ENCODE measurements around the gene CD58.

Gene CD58

DNA sequence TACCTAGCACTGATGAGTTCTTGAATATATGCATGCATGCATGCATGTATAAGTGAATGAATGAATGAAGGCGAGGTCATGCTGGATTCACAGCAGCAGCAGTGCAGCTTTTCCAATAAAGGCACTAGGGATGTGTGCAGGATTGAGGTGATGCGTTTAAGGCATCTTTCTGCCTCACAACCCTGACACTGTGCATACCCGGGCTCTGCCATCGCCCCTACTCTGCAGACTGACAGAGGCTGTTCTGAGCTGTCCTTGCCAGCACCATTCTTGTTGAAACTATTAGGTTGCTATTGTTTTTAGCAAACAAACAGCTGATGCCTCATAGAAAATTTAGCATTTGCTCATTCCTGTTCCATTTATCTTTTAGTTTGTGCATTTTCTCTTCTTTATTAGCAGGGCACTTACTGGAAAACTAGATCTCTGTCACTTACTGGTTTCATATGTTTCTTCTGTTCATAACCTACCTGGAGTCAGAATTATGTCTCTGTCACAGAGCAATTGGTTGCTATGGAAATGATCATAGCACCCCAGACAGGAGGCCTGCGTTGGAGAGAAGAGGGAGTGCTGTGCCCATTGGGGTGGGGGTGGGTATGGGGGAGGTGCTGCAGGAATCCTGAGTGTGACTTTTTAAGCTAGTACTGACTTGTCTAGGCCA lies 79.0 kb downstream of the CD58 start:
- DNase-seq: no peak

GRCh38 chr1:116490588-116490987 lies 80.2 kb downstream of the CD58 start:
- no peak for DNase-seq

DNA sequence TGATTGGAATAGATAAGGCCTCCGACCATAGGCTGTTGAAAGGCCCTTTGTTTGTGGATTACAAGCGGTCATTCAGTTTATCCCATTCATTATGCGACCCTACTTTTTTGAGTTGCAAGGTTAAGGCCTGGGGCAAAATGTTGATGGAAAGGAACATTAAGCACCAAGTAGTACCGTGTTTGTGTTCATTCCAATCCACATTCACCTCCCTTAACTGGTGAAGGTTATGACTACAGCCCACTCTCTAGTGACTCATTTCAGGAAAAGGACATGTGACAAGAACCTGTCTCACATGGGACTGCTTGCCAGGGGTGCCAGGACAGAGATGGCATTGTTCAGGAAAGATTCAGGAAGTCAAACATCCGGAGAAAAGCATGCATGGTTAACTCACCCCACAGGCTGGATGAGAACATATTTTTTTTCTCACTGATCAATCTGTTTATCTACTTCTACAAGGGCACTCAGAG lies 81.6 kb downstream of the CD58 start:
- DNase-seq: no peak

DNA sequence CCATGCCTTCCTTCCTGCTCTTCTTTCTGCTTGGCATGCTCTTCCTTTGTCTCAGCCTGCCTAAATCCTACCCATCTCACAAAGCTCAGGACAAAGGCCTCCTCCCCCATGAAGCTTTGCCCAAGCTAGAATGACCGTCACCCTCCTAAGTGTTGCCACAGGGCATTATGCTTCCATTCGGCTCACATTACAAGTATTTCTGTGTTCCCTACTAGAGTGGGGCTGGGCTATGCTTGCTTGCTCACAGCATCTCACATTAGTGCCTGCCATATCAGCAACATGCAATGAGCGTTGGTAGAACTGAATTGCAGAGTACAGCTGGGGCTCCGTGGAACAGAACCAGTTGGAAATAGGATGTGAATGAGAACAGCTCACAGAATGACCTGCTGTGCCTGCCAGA lies 82.8 kb downstream of the CD58 start:
- no peak for DNase-seq

DNA sequence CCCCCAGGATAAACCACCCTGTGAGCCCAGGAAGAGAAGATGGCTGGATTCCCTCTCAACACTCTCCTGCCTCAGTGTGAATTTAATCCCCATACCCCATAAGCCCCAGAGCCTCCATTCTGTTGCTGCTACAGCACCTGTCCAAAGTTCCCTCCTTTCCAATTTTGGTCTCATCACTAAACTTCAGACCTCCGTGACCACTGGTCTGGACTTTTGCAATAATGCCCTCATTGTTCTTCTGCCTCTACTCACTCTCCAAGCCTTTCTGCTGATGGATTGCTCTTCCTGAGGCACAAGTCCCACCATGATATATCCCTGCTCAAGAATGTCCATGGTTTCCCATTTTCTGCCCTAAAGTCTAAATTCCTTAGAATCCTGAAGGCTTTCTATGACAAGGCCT lies 83.2 kb downstream of the CD58 start:
- no peak for DNase-seq

DNA sequence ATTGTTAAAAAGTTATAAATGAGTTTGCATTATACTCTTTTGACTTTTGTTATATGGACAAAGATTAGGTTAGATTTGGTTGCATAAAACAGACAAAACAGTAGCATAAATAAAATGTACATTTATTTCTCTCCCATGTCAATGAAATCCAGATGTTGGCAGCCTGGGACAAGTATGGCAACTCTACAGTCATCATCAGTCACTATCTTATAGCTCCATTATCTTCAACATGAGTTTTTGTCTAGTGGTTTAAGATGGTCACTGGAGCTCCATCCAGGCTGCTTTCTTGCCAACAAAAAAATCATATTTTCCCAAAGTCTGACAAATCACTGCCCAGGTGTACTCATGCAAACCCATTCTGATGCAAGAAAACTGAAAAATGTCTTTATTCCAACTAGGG lies 83.8 kb downstream of the CD58 start:
- DNase-seq: no peak

- no peak for DNase-seq
These were observed 84.4 kb downstream of the CD58 start for GRCh38 chr1:116486424-116486823.

- no peak for DNase-seq
These were observed 84.8 kb downstream of the CD58 start for GRCh38 chr1:116485976-116486375.

- DNase-seq: peak; percentile 77
These were observed 85.6 kb downstream of the CD58 start for GRCh38 chr1:116485071-116485735.

GRCh38 chr1:116483481-116484309 lies 87.1 kb downstream of the CD58 start:
- no peak for DNase-seq

DNA sequence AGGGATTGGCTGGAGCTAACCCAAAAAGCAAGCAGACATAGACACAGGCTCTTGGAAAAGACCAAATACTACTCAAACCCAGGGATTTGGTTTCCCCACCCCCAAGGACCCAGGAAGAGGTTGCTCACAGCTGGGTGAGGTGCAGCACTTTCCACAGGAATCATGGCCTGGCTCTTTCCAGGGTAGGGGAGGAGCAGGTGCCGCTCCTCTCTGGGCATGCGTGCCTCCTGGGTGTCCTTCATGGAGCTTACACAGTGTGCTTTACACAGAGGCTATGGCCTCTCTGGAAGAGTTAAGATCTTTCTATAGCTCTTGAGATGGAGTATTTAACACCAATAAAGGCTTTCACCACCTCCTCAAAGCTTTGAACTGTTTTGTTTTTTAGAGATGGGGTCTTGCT lies 88.3 kb downstream of the CD58 start:
- DNase-seq: no peak

- DNase-seq: no peak
These were observed 88.9 kb downstream of the CD58 start for GRCh38 chr1:116481934-116482333.

GRCh38 chr1:116478621-116479020 lies 92.2 kb downstream of the CD58 start:
- no peak for DNase-seq

GRCh38 chr1:116477429-116477828 lies 93.4 kb downstream of the CD58 start:
- no peak for DNase-seq

DNA sequence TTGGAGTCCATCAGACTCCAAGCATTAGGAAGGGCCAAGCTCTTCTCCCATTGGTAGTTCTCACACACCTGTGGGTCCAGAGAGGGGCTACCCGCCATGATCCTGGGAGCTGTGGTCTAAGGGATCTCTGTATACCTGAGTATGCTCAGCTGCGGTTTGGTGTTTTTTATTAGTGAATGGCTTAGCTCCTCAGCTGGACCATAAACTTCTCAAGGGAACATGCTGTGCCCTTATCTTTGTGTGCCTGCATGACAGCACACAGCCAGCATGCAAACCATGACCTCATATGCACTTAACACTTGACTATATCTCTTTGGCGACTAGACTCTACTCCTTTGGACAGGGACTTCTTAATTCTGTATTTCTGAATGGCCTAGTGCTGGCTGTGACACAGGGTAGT lies 94.5 kb downstream of the CD58 start:
- DNase-seq: no peak

GRCh38 chr1:116475850-116476218 lies 95.0 kb downstream of the CD58 start:
- no peak for DNase-seq

DNA sequence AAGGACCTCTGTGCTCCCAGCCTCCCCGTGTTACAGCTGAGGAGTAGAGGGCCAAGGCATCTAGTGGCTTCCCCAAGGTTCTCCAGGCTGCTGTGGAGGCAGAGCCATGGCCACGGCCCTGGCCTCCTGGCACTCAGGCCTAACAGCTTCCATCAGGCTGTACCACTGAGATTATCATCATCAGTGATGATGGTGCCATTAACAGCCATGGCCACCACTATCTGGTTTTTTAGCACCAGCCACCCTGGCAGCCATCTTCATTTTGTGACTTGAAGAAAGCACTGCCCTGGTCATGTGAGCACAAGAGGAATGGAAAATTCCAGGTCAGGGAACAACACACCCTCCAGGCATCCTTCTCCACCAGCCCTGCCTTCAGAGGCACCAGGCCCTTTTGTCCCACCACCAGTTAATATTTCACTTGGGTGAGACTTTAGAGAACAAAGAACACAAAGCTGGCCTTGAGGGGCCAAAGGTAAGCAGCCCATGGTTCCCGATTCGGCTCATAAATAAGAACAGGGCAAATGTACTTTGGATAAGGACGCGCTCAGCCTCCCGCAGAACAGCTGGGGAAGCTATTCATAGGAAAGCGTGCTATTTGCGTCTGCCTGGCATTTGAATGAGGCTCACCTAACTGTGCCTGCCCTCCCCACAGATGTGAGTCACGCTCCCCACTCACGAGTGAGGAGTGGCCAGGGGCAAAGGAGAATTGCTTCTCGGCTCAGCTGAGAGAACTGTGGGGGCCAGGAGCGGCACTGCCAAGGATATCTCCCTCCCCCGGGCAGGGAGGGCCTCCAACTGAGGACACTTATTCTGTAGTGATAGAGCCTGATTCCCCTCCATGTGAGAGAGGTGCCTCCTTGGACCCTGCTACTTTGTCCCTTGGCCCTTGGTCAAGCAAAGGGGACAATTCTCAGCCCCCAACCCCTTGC lies 95.6 kb downstream of the CD58 start:
- DNase-seq: no peak

DNA sequence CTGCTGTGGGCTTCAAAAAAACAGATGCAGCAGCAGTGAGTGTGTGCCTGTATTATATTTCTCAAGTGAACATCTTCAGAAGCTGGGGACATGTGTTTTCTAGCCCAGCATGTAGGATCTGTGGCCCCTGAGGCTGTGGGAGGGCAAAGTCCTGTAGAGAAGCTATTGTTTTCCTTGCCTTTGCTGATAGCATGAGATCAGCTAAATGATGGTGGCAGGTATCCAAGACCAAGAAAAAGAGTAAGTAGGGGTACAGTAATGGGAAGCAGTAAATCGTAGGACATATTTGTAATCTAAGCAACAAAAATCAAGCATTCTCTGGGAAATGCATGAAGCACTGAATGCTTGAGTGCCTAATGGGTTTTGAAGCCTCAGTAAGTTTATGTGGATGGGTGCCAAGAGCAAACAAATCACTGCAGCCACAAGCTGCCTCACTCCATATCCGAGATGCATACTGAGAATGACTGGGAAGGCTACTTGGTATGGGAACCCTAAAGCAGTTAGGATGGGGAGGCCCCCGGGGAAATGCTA lies 98.3 kb downstream of the CD58 start:
- no peak for DNase-seq

DNA sequence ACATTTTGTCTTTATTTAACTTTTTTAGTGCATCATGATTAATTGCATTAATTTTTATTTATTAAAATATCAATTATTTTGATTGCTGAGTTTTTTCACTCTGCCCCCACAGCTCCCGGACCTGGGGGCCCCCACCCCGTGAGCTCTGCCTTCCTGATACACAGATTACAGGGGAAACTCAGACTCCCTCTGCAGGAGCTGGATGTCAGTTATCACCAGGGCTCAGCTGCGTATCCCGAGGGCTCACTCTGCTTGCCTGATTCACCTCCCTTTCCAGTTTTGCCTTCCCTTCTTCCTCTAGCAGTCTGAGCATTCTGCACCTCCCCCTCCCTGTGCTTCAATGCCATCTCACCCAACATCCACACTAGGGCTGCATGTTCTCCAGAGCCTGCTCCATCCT lies 99.6 kb downstream of the CD58 start:
- no peak for DNase-seq

GRCh38 chr1:116470671-116471070 lies 100.2 kb downstream of the CD58 start:
- no peak for DNase-seq

- no peak for DNase-seq
These were observed 103.8 kb downstream of the CD58 start for GRCh38 chr1:116466810-116467557.

All from effector CD8-positive, alpha-beta T cell (primary cell).